HG03280 (cell line): Measurements from ENCODE around the gene PCDHAC2.

ENCODE experiments used
- ATAC-seq: cut with Tn5 transposase; IDR thresholded peaks from one replicate; pipeline ENCODE4 v1.9.1; 2021; ENCODE audit warnings: mild to moderate bottlenecking, moderate library complexity; ENCODE audit not compliant: unreplicated experiment

PCDHAC2 gene

DNA sequence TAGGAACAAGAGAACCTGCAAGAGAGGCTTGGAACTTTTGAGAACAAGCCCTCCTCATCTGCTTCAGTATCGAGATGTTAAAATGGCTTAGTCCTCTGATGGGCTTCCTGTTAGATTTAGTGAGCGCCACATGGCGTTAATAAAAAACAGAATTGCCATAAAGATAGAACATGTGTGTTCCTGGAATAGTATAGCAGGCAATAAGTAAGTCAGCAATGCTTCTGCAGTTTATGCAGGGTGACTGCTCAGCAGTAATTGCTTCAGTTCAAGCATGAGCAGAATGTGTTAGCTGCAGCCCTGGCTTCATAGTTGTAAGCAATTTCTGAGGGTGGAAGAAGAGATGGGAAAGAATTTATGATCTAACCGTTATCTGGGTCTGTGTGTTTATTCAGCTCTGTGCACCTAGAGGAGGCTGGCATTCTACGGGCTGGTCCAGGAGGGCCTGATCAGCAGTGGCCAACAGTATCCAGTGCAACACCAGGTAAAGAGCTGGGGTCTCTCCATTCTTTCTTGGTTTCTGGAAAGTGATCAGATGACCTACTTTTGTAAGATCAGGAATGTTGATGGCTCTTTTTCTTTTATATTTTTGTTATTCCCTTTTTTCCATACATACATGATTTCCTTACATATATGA lies 15.9 kb downstream of the PCDHAC2 start:
- no peak for ATAC-seq

- no peak for ATAC-seq
Measured at GRCh38 chr5:140986117-140986521, 19.8 kb downstream of the PCDHAC2 start.

DNA sequence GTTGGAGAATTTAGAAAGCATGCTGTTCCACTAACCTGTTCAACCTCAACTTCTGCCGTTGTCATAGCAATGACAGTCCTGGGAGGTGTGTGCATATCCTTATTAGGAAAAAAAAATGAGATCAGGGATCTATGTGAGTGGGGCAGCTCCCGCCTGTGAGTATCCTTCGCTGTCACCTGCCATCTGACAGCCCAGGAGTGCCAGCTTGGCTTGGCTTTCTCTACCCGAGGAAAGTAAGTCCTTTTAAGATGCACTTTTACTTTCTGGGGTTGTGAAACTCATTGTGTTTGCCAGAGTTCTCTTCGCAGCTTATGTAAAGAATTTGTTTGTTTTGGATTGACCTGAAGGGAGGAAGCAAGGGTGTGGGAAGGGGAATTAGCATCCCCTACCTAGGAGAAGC lies 21.8 kb downstream of the PCDHAC2 start:
- no peak for ATAC-seq

GRCh38 chr5:140988608-140989007 lies 22.3 kb downstream of the PCDHAC2 start:
- ATAC-seq = no peak

DNA sequence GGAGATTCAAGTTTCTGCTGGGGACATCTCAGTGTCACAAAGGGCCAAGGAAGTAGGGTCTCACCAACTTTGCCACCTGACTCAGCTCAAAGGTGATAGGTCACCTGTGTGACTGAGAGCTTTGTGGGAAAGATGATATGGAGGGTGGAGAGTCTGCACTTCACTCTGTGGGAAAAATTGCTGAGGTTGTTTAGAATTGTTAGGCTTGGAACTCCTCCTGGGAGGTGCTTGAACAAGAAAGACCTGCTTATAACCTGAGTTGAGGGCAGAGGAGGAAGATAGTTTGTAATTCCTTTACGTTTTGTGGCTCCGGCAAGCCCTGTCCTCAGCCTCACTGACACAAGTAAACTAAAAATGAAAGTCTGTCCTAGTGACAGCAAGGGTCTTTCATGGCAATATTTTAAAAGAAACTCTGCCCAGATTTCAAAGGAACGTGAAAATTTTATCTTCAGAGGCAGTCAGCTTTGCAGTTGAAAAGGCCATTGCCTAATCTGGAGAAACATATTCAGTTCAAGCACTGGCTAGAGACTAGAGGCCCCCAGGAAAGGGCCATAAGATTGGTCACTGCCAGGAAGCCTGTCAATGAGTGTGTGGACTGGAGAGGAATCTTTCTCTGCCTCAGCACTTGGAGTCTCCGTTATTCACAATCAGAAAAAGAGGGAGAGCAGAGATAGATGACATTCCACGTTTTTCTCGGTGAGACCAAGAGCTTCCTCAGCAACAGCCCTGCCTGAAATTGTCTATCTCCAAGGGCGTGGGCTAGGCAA lies 23.2 kb downstream of the PCDHAC2 start:
- no peak for ATAC-seq

DNA sequence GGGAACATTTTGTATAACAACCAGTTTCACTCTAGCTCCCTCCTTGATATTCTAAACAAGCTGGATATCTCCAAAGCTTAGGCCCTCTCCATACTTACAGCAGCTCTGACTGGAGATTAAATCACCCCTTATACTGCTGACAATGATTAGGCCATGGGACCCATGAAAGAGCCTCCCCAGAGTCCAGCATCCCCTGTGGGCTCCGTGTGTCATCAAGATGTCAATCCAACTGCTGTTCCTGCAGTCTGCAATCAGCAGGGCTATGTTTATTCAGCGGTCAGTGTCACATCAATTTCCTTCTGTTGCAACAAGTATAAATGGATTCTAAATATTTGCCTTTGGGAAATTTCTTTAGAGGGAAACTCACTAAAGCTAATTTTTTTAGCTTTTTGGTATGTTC lies 26.6 kb downstream of the PCDHAC2 start:
- no peak for ATAC-seq

GRCh38 chr5:140996060-140996459 lies 29.8 kb downstream of the PCDHAC2 start:
- no peak for ATAC-seq

DNA sequence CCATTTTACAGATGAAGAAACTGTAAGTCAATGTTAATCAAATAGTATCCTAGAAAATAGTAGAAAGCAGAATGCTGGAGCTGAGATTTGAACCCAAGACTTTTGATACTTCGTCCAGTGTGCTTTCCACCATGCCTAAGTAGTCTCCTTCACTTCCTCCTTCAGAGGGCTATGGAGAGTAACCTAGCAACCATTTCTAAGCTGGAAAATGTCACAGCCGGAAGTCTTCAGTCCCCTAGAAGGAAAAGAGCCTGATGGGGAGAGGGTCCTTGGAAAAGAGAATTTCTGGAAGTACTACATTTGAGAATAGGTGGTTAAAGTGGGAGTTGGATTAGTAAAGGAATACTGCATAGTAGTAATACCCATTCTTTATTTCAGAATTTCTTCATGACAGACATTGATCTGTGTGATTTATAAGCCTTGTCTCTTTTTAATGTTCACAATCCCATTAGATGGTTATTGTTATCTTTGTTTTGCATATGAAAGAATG lies 32.7 kb downstream of the PCDHAC2 start:
- no peak for ATAC-seq

GRCh38 chr5:141001446-141001843 lies 35.2 kb downstream of the PCDHAC2 start:
- ATAC-seq = no peak

- ATAC-seq = no peak
Measured at GRCh38 chr5:141001844-141002604, 35.7 kb downstream of the PCDHAC2 start.

GRCh38 chr5:141002605-141002965 lies 36.3 kb downstream of the PCDHAC2 start:
- ATAC-seq = no peak

- no peak for ATAC-seq
Measured at GRCh38 chr5:141003031-141003430, 36.8 kb downstream of the PCDHAC2 start.

DNA sequence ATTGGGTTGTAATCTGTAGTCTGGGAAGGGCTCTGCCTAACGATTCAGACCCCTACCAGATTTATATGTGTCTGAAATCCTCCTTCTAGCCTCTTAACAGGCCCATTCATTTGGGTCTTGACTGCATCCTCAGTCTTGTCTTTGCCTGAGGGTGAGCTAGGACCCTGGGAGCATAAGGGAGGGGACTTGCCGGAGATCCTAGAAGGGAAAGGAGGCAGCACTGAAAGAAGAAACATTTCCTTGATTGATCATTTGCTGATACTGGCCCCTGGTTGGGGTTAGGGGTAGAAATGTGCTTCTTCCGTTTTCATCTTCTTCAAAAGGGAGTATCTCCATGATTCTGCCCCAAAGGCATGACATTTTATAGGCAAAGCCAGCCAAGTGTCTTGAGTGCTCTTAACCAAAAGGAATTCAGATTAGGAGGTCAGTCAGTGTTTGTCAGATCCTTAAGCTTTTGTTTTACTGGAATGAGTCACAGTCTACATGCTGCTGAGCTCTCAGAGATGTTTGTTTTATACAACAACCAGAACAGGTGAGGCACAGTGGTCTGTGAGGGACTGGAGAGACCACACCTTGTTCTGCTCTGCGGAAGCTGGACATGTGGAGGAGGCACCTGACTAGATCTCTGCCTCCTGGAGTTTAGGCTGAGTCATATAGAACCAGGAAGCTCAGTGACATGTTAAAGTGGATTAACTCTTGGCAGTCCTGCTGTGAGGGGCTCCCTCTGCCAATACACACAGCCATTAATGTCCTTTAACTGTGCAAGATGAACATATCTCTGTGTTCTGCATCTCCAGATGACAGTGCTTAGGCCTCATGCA lies 37.7 kb downstream of the PCDHAC2 start:
- ATAC-seq = no peak

DNA sequence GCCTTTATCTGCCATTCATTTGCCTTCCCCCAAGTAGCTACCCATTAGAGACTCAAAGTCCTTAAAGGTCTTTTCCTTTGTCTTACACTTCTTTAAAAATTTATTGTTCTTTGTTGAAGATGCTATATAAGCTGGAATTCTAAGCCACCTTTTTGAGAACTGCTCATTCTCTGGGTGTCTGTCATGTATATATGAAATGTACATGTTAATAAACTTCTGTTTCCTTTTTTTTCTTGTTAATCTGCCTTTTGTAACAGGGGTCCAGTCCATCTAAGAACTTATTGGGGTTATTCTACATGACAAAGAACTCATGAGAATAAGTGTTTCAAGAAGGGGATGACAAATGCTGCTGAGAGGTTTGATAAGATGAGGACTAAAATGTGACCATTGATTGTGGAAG lies 41.5 kb downstream of the PCDHAC2 start:
- no peak for ATAC-seq

GRCh38 chr5:141010047-141010793 lies 43.9 kb downstream of the PCDHAC2 start:
- no peak for ATAC-seq

DNA sequence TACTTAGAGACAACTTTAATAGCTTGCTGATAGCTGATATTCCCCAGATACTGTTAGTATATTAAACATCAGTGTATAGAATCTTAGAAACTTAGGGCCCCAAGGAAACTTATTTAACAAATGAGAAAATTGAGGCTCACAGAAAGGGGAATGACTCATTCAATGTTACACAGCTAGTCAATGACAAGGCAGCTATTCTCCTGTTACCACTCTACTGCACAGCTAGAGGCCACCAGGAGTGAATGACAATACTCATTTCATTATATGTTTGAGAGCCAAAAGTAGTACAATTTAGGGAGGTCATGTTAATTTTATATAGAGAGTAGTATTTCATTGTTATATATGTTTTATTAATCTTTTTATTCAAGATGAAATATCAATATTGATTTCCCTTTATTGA lies 51.7 kb downstream of the PCDHAC2 start:
- ATAC-seq = no peak
